ENCODE results near the gene CLDN14.
A peak's percentile ranks its signal among the peaks of the same experiment; 100 is the strongest.

The CLDN14 gene

GRCh38 chr21:36518883-36519492, 39.1 kb upstream of the CLDN14 start:
- DNase-seq (ENCODE audit: low read depth), result no peak
- TF ChIP-seq CTCF (conservative IDR thresholded peaks at IDR 0.05; ENCODE audit: control insufficient read depth, insufficient read depth, low read depth, low read length), result no peak
- no peak overlapping the region for H3K4me3 ChIP-seq (ENCODE audit: control insufficient read depth, low read depth, low read length)

- H3K4me3 ChIP-seq (ENCODE audit: control insufficient read depth, low read depth, low read length), result no peak overlapping the region
- no peak for DNase-seq (ENCODE audit: low read depth)
- no peak for TF ChIP-seq CTCF (conservative IDR thresholded peaks at IDR 0.05; ENCODE audit: control insufficient read depth, insufficient read depth, low read depth, low read length)
Observed at GRCh38 chr21:36517366-36518075, 37.6 kb upstream of the CLDN14 start.

- TF ChIP-seq CTCF (conservative IDR thresholded peaks at IDR 0.05; ENCODE audit: control insufficient read depth, insufficient read depth, low read depth, low read length), result no peak
- no peak overlapping the region for H3K4me3 ChIP-seq (ENCODE audit: control insufficient read depth, low read depth, low read length)
- peak; percentile 5 for DNase-seq (ENCODE audit: low read depth)
Observed at GRCh38 chr21:36516281-36516680, 36.4 kb upstream of the CLDN14 start.

GRCh38 chr21:36513430-36513829, 33.5 kb upstream of the CLDN14 start:
- DNase-seq (ENCODE audit: low read depth), result no peak
- H3K4me3 ChIP-seq (ENCODE audit: control insufficient read depth, low read depth, low read length), result no peak overlapping the region
- no peak for TF ChIP-seq CTCF (conservative IDR thresholded peaks at IDR 0.05; ENCODE audit: control insufficient read depth, insufficient read depth, low read depth, low read length)

DNA sequence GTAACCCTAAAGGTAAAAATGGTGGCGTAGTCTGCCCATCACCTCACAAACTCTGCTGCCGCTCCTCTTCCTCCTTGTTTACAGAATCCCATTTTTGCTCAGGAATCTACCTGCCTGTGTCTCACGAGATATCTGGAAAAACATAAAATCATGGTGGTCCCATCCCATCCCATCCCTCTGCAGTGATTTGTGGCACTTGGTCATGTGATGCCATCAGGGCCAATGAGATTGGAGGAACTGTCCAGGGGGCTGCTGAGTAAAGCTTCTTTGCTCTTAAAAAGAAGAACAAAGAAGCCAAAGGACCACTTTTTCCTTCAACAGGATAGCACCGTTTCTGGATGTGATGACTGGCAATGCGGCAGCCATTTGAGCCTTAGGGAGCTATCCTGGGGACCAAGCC, 33.0 kb upstream of the CLDN14 start:
- DNase-seq (ENCODE audit: low read depth), result no peak
- no peak for TF ChIP-seq CTCF (conservative IDR thresholded peaks at IDR 0.05; ENCODE audit: control insufficient read depth, insufficient read depth, low read depth, low read length)
- no peak overlapping the region for H3K4me3 ChIP-seq (ENCODE audit: control insufficient read depth, low read depth, low read length)

DNA sequence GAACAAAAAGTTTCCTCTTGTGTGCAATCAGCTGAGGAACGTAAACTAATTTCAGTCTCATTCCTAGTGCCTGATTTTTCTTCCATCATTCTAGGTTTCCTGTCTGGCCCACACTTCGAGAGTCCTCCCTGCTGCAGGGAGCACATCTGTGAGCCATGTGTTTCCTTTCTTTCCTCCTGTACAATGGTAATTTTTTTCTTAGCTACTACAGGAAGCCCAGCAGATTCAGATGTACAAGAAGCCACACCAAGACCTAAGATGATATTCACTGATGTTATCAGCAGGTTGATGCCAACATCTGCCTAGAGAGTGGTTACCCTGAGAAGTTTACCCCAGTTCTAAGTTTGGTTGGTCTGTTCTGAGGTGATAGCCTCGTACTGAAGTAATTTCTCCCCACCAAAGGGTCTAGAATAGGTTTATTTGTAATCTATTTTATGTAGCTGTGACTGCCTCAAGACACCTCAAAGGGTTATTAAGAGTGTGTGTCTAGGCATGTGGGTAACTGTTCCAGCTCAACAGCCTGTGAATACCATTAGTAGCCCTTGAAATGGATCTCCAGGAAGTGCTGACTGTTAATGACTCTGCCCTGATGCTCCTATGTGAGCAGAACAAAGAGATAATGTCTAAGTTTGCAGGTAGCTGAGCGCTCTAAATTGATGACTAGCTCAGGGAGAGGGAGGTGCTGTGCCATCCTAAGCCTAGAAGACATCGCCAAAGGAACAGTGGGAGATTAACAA, 31.7 kb upstream of the CLDN14 start:
- no peak for TF ChIP-seq CTCF (conservative IDR thresholded peaks at IDR 0.05; ENCODE audit: control insufficient read depth, insufficient read depth, low read depth, low read length)
- H3K4me3 ChIP-seq (ENCODE audit: control insufficient read depth, low read depth, low read length), result no peak overlapping the region
- DNase-seq (ENCODE audit: low read depth), result peak; percentile 43

Measured in fibroblast of mammary gland (primary cell).